H4 (cell line): ENCODE data around the gene VSNL1. TPM values are rescaled to one million over a fixed set of nuclear protein-coding genes. Genes with fewer than 3 reads are reported as not detected.

ENCODE experiments used
- DNase-seq: peaks from one replicate; pipeline ENCODE4 v3.0.0-alpha.2; 2015; ENCODE audit warnings: low spot score
- total RNA-seq: library from RNA; depleted of rRNA; stranded (reverse); fragments of >200 nt; shearing (Covaris generic); gene quantifications from 2 replicates; pipeline ENCODE4 v1.2.3, GENCODE V29; 2014

VSNL1 gene
- total RNA-seq, 1 experiment from 2014 or later: 2.1 TPM

DNA sequence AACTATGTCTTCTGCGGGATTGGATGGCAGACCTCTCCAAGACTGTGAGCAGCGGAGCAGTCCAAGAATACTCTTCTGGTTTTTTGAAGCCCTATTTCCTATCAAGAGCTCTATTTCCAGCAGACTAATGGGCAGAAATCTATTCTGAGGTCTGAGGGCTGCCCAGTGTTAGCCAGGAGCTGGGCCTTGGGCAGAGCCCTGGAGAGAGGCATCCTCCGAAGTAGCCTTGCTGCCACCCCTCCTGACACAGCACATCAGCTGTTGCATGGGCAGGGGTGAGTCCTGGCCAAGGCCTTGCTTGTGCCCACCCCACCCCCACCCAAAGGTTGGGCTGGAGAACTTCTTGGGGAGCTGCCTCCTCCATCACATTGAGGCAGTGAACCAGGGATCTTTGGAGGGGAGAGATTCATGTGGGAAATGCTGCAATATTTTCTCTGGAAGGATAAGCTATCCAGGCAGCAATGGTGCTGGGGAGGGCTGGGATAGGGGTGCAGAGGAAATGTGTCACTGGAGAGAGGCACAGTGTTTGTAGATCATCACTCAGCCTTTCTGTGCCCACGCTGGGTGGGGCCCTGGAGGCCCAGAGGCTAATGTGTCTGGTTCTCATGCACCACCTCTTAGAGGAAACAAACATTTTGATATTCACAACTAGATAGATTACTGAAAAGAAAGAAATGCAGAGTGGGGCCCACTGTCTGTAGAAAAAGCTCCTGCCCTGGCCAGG is 104.7 kb downstream of the VSNL1 start:
- DNase-seq: no peak

GRCh38 chr2:17646081-17646554 is 105.6 kb downstream of the VSNL1 start:
- DNase-seq: peak; percentile 62

DNA sequence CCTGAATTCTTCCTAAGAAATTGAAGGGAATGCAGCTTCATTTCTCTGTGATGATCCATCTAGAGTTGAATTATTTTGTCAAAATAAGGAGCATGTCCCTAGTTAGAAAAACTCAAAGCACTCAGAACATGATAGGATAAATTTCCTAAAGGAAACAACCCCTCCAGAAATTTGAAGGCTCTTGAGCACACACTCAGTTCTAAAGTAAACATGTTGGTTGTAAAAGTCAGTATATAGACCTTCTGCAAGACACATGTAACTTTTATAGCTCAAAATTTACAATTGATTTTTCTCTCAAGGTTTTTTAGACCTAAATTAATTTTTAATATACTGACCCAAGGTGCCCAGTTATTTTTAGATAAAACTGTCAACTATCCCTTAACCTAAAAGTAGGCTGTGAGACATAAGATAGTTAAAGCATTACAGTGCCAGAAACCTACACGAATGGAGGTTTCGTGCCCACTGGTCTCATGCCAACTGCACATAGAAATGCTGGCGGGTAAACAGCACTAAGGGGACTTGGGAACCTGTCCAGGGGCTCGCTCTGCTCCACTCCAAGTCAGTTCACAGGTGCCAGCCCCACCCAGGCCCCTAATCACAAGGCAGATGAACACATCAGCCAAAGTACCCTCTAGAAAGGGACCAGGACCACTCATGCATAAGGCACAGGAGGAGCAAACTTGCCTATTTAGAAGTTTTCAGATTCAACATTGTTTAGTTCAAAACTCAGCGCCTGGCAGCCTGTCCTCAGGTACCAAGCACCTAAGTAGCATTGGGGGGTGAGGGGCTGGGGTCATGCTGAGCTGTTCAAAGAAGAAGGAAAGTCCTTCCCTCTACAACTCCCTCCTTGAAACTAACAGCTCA is 106.6 kb downstream of the VSNL1 start:
- DNase-seq: no peak

DNA sequence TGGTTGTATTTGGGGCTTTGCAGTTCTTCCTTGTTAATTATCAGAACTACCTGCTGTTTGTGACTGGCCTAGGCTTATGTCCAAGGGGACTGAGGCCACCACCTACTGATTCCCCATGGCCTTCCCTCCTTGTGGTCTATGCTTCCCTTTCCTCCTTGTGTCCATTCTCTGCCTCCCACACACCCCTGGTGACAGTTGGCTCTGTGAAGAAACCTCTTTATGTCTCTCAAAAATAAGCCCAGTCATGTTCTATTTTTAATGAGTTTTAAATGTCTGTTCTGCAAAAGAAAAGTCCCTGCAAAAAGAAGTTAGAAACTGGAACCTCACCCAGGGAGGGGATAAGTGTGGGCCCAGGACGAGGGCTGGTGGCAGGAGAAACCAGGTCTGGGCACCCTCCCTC is 108.1 kb downstream of the VSNL1 start:
- no peak for DNase-seq

GRCh38 chr2:17649026-17649425 is 108.5 kb downstream of the VSNL1 start:
- no peak for DNase-seq

DNA sequence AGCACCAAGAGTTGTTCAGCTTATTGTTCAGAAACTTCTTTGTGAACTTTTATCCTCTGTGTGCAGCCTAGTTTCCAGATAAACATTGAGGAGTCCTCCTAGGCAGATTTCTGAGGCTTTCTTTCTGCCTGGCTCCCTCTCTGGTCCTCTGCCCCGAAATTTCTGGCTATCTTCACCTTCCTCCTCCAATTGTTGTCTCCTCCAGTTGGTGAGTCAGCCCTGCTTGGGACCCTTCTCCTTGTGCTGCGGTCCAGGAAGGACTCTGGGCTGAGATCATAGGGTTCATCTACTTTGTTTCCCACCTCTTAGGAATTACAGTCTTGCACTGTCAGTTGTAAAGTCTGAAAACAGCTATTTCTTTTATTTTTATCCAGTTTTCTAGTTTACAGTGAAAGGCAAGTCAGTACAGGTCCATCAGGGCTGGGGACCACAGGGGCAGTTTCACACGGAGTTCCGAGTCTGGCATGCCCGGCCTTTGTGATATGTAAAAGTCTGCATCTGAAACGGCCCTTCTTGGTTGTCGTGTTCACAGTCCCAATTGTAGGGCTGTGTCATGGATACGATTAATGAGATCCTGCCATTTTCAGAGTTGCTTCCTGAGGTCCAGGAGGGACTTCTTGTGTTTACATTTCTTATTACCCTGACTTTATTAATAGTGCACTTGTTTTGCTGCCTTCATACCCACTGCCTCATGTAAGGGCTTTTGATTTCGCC is 112.3 kb downstream of the VSNL1 start:
- no peak for DNase-seq

DNA sequence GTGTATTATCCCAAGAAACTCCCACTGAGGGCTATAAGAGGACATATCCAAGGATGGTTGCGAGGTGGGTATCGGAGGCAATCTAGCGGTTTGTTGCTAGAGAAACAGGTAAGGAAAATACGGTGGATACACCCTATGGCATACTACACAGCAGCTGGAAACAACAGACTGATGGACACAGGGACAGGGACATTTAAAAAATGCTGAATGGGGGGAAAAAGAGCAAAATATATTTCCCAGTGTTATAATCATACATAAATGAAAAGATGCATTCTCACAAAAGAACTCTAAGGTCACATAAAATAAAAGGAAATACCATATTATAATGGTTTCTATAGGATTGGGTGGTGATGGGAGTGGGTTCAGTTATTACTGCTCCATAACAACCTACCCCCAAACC is 117.3 kb downstream of the VSNL1 start:
- DNase-seq: no peak

- DNase-seq: no peak
These were observed 117.9 kb downstream of the VSNL1 start for GRCh38 chr2:17658251-17658843.

GRCh38 chr2:17660219-17660618 is 119.7 kb downstream of the VSNL1 start:
- DNase-seq: no peak

GRCh38 chr2:17661460-17661859 is 121.0 kb downstream of the VSNL1 start:
- no peak for DNase-seq

GRCh38 chr2:17662723-17663122 is 122.2 kb downstream of the VSNL1 start:
- DNase-seq: no peak

DNA sequence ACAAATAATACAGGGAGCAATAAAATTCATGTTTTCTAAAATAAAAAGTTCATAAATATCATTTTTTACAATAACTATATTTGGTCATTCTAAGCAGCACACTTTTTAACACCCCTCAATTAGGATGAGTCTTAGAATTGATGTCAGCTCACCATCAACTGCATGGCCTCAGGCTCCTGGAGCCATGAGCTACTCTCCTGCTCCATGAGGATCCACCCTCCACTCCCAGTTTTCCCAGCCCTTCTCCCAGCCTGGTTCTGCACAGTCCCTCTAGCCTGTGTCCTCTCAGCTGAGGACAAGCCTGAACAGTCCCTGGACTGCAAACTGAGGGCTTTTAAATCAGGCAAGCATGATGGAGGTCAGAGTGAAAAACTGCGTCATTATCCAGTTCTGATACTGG is 124.0 kb downstream of the VSNL1 start:
- DNase-seq: no peak

GRCh38 chr2:17667898-17668297 is 127.4 kb downstream of the VSNL1 start:
- no peak for DNase-seq

- DNase-seq: no peak
These were observed 132.3 kb downstream of the VSNL1 start for GRCh38 chr2:17672583-17673317.

GRCh38 chr2:17674817-17675216 is 134.3 kb downstream of the VSNL1 start:
- no peak for DNase-seq

DNA sequence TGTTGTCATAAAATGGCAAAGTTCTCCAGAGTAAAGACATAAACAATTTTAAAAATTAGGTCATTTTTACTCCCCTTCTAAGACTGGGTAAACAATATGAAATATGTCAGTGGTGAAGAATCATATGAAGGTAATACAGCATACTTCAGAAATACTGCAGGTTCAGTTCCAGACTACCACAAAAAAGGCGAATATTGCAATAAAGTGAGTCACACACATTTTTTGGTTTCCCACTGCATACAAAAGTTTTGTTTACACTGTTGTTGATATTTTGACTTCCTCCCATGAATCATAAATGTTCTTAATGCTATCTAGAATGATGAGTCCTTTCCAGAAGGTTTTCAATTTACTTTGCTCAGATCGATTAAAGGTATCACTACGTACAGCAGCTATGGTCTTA is 139.6 kb downstream of the VSNL1 start:
- DNase-seq: no peak

GRCh38 chr2:17682098-17682857 is 141.8 kb downstream of the VSNL1 start:
- no peak for DNase-seq

- DNase-seq: no peak
These were observed 143.5 kb downstream of the VSNL1 start for GRCh38 chr2:17683981-17684380.

GRCh38 chr2:17688600-17688999 is 148.1 kb downstream of the VSNL1 start:
- DNase-seq: no peak

- no peak for DNase-seq
These were observed 148.5 kb downstream of the VSNL1 start for GRCh38 chr2:17689010-17689409.

GRCh38 chr2:17690776-17691175 is 150.3 kb downstream of the VSNL1 start:
- DNase-seq: no peak
